ENCODE results near the gene CD46.

The CD46 gene

DNA sequence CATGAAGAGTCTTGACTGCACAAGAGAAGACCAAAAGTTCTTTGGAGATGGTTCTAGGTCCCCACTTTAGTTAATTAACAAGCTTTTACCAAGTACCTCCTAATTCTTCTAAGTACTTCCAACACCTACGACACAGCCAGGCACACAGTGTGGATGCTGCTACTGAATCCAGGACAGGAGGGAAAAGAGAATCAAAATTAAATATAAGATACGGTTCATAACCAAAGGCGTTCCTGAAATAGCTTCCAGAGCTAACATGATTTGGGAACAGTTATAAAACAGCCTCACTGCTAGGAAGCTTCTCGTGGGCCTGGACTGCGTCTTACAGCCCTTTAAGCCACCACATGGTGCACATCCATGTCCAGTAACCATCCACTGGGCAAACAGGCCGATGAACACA lies 84.1 kb downstream of the CD46 start:
- Histone ChIP-seq H3K23ac (ENCODE audit: low read depth, low read length, poor library complexity) (no peak overlapping the region), H3K9me3 (replicated peaks in 1 of 2; ENCODE audit: control insufficient read depth in 2 of 2, insufficient read depth in 1 of 2, low read depth in 1 of 2, low read length in 2 of 2) (peaks cover 0 to 3% of the 10 kb centered on the region in 2 donors), H3K9ac (ENCODE audit: low read depth, low read length, poor library complexity) (no peak overlapping the region), H3K4me3 (ENCODE audit: low read length in 2 of 2) (no peak overlapping the region), H3K4ac (ENCODE audit: low read length) (no peak overlapping the region), H3K27ac (replicated peaks; ENCODE audit: low read length) (no peak overlapping the region), H3K4me1 (ENCODE audit: control insufficient read depth in 2 of 2, insufficient read depth in 1 of 2, low read depth in 1 of 2, low read length in 2 of 2) (no peaks in the 10 kb centered on the region), H4K8ac (ENCODE audit: low read depth, low read length) (no peak overlapping the region), H3K18ac (ENCODE audit: low read length) (no peak overlapping the region), H3K4me2 (ENCODE audit: insufficient read depth, low read length, poor library complexity, severe bottlenecking) (no peak overlapping the region), H2BK5ac (ENCODE audit: low read length) (no peak overlapping the region), H2BK12ac (ENCODE audit: low read length) (no peak overlapping the region), H3K14ac (ENCODE audit: low read length) (no peak overlapping the region), H3K27me3 (ENCODE audit: control insufficient read depth in 3 of 3, insufficient read depth in 3 of 3, low read depth in 1 of 3, low read length in 3 of 3) (no peaks in the 10 kb centered on the region), H4K91ac (ENCODE audit: low read depth, low read length, poor library complexity) (no peak overlapping the region), H3K79me1 (ENCODE audit: low read depth, low read length) (peaks cover under 1% of the 10 kb centered on the region), H2AFZ (ENCODE audit: low read length) (no peak overlapping the region), H3K36me3 (replicated peaks in 1 of 2; ENCODE audit: control insufficient read depth in 2 of 2, insufficient read depth in 2 of 2, low read length in 2 of 2) (peaks cover 0 to 61% of the 10 kb centered on the region in 2 donors), H2BK15ac (ENCODE audit: low read length) (no peak overlapping the region), H2BK120ac (ENCODE audit: low read depth, low read length) (no peak overlapping the region), H2AK5ac (ENCODE audit: low read depth, low read length) (no peak overlapping the region)
- no peak for DNase-seq (ENCODE audit: low spot score)
- WGBS, 2 donors (ENCODE audit: extremely low coverage in 2 of 2, insufficient read length in 2 of 2, insufficient replicate concordance in 1 of 2): no CpG with 5 or more reads among the region's 6 CpGs

DNA sequence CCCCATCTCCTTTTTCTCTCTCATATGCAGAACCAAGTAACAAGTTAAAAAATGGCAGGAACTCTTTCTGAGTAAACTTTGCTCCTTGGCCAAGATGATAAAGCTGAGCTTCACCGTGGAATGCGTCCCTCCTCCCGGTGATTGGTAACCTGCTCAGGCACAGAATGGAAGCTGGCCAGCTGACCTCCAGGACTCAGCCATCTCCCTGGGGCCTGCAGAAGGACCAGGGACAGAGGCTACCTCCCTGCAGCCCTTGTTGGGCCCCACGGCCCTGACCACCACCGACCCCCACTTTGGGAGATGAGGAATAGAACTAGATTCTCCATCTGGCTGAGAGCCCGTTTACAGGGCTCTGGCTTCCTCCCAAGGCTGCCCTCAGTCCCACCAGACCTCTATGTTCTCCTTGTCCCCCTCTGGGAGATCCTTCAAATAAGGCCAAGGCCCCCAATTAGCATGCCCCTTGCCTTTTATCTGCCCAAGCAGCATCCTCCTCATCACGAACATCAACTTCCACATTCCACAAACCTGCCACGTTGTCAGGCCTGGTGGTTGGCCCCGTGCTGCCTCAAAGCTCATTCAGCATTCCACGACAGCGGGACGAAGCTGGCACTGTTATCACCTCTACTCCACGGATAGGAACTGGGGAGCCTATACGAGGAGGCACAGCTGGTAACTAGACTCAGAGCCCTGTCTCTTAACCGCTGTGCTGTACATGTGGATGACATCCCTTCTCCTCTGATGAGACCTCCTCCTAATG lies 84.9 kb downstream of the CD46 start:
- Histone ChIP-seq H3K79me1 (ENCODE audit: low read depth, low read length) (no peaks in the 10 kb centered on the region), H2AK5ac (ENCODE audit: low read depth, low read length) (no peak overlapping the region), H2AFZ (ENCODE audit: low read length) (no peak overlapping the region), H3K36me3 (replicated peaks in 1 of 2; ENCODE audit: control insufficient read depth in 2 of 2, insufficient read depth in 2 of 2, low read length in 2 of 2) (peaks cover 0 to 67% of the 10 kb centered on the region in 2 donors), H4K8ac (ENCODE audit: low read depth, low read length) (no peak overlapping the region), H2BK15ac (ENCODE audit: low read length) (no peak overlapping the region), H3K4me2 (ENCODE audit: insufficient read depth, low read length, poor library complexity, severe bottlenecking) (no peak overlapping the region), H3K27ac (replicated peaks; ENCODE audit: low read length) (no peak overlapping the region), H4K91ac (ENCODE audit: low read depth, low read length, poor library complexity) (no peak overlapping the region), H3K4me1 (ENCODE audit: control insufficient read depth in 2 of 2, insufficient read depth in 1 of 2, low read depth in 1 of 2, low read length in 2 of 2) (peaks cover 0 to 2% of the 10 kb centered on the region in 2 donors), H3K27me3 (ENCODE audit: control insufficient read depth in 3 of 3, insufficient read depth in 3 of 3, low read depth in 1 of 3, low read length in 3 of 3) (no peaks in the 10 kb centered on the region), H3K14ac (ENCODE audit: low read length) (no peak overlapping the region), H3K4ac (ENCODE audit: low read length) (no peak overlapping the region), H3K4me3 (ENCODE audit: low read length in 2 of 2) (no peak overlapping the region), H2BK12ac (ENCODE audit: low read length) (no peak overlapping the region), H3K18ac (ENCODE audit: low read length) (no peak overlapping the region), H3K9ac (ENCODE audit: low read depth, low read length, poor library complexity) (no peak overlapping the region), H3K9me3 (replicated peaks in 1 of 2; ENCODE audit: control insufficient read depth in 2 of 2, insufficient read depth in 1 of 2, low read depth in 1 of 2, low read length in 2 of 2) (peaks cover 0 to 7% of the 10 kb centered on the region in 2 donors), H3K23ac (ENCODE audit: low read depth, low read length, poor library complexity) (no peak overlapping the region), H2BK120ac (ENCODE audit: low read depth, low read length) (no peak overlapping the region), H2BK5ac (ENCODE audit: low read length) (no peak overlapping the region)
- DNase-seq (ENCODE audit: low spot score): no peak
- WGBS, 2 donors (ENCODE audit: extremely low coverage in 2 of 2, insufficient read length in 2 of 2, insufficient replicate concordance in 1 of 2): no CpG with 5 or more reads among the region's 15 CpGs

DNA sequence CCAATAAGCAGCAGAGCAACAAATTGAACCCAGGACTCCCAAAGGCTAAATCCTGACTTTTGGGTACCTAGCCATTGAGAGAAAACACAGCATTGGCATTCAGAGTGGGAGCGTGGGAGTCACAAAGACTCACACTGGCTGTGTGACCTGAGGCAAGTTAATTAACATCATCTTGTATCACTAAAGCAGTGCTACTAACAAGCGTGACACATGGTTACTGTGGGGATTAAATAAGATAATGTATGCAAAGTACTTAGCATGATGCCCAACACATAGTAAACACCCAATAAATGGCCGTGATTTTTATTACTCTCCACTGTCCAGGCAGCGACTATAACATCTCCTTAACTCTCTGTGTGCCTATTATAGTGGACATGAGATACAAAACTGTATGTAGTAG lies 85.8 kb downstream of the CD46 start:
- H3K27ac ChIP-seq (replicated peaks; ENCODE audit: low read length): no peak overlapping the region
- no peak overlapping the region for H2BK5ac ChIP-seq (ENCODE audit: low read length)
- no peak overlapping the region for H4K91ac ChIP-seq (ENCODE audit: low read depth, low read length, poor library complexity)
- H2BK15ac ChIP-seq (ENCODE audit: low read length): no peak overlapping the region
- no peak overlapping the region for H3K4me2 ChIP-seq (ENCODE audit: insufficient read depth, low read length, poor library complexity, severe bottlenecking)
- H2AFZ ChIP-seq (ENCODE audit: low read length): no peak overlapping the region
- H3K27me3 ChIP-seq (ENCODE audit: control insufficient read depth in 3 of 3, insufficient read depth in 3 of 3, low read depth in 1 of 3, low read length in 3 of 3): no peaks in the 10 kb centered on the region
- no peak overlapping the region for H3K4me3 ChIP-seq (ENCODE audit: low read length in 2 of 2)
- no peak overlapping the region for H3K18ac ChIP-seq (ENCODE audit: low read length)
- no peak overlapping the region for H2BK120ac ChIP-seq (ENCODE audit: low read depth, low read length)
- H3K79me1 ChIP-seq (ENCODE audit: low read depth, low read length): no peaks in the 10 kb centered on the region
- H3K4me1 ChIP-seq (ENCODE audit: control insufficient read depth in 2 of 2, insufficient read depth in 1 of 2, low read depth in 1 of 2, low read length in 2 of 2): peaks cover 3 to 4% of the 10 kb centered on the region in 2 donors
- H3K23ac ChIP-seq (ENCODE audit: low read depth, low read length, poor library complexity): no peak overlapping the region
- H3K4ac ChIP-seq (ENCODE audit: low read length): no peak overlapping the region
- H3K14ac ChIP-seq (ENCODE audit: low read length): no peak overlapping the region
- no peak overlapping the region for H2BK12ac ChIP-seq (ENCODE audit: low read length)
- H3K9me3 ChIP-seq (replicated peaks in 1 of 2; ENCODE audit: control insufficient read depth in 2 of 2, insufficient read depth in 1 of 2, low read depth in 1 of 2, low read length in 2 of 2): peaks cover 0 to 7% of the 10 kb centered on the region in 2 donors
- no peak for DNase-seq (ENCODE audit: low spot score)
- no peak overlapping the region for H4K8ac ChIP-seq (ENCODE audit: low read depth, low read length)
- WGBS, 2 donors (ENCODE audit: extremely low coverage in 2 of 2, insufficient read length in 2 of 2, insufficient replicate concordance in 1 of 2): no CpG with 5 or more reads among the region's 4 CpGs
- peaks cover 0 to 76% of the 10 kb centered on the region in 2 donors for H3K36me3 ChIP-seq (replicated peaks in 1 of 2; ENCODE audit: control insufficient read depth in 2 of 2, insufficient read depth in 2 of 2, low read length in 2 of 2)
- no peak overlapping the region for H2AK5ac ChIP-seq (ENCODE audit: low read depth, low read length)
- no peak overlapping the region for H3K9ac ChIP-seq (ENCODE audit: low read depth, low read length, poor library complexity)

DNA sequence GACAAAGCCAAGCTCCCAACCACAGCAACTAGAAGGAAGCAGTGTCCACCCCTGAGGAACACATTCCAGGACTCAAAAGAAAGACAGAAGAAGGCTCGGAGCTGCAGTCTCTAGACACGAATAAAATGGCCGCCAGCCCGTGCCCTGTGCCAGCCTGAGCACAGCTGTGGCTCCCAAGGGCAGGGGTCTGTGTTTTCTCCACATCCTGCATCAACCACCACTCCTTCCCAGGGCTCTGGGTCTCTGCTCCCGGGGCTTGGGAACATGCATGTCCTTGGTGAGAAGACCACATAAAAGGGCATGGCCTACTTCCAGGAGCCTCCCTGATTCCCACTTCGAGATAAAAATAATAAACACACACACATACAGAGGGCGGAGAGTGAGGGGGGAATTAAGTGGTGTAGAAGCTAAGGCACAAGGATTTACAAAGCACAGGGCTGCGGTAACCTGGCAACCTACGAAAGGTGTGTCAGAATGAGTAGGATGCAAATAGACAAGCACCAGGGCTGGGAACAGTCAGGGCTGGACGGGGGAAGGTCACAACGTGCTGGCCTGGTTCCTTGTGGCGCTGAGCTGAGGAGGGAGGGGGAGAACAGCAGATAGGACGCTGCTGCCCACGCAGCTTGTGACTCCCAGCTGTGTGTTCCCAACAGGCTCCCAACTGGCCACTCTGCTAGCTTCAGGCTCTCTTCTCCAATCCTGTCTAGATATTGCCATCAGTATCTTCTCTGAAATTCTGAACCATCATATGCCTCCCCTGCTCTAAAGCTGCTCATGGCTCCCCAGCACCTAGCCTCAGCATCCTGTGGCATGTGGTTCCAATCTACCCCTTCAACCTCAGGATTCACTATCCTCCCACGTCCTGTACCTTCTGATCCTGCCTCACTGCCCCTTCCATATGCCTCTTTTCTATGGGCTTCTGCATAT lies 86.6 kb downstream of the CD46 start:
- Histone ChIP-seq H2BK5ac (ENCODE audit: low read length) (no peak overlapping the region), H3K27me3 (ENCODE audit: control insufficient read depth in 3 of 3, insufficient read depth in 3 of 3, low read depth in 1 of 3, low read length in 3 of 3) (no peaks in the 10 kb centered on the region), H2AFZ (ENCODE audit: low read length) (no peak overlapping the region), H3K27ac (replicated peaks; ENCODE audit: low read length) (no peak overlapping the region), H3K4me2 (ENCODE audit: insufficient read depth, low read length, poor library complexity, severe bottlenecking) (no peak overlapping the region), H3K14ac (ENCODE audit: low read length) (no peak overlapping the region), H2BK12ac (ENCODE audit: low read length) (no peak overlapping the region), H2BK15ac (ENCODE audit: low read length) (no peak overlapping the region), H3K23ac (ENCODE audit: low read depth, low read length, poor library complexity) (peak overlapping the region; percentile 3), H2AK5ac (ENCODE audit: low read depth, low read length) (no peak overlapping the region), H3K4ac (ENCODE audit: low read length) (no peak overlapping the region), H3K18ac (ENCODE audit: low read length) (no peak overlapping the region), H4K8ac (ENCODE audit: low read depth, low read length) (peak overlapping the region; percentile 87), H3K4me3 (ENCODE audit: low read length in 2 of 2) (no peak overlapping the region), H4K91ac (ENCODE audit: low read depth, low read length, poor library complexity) (no peak overlapping the region), H3K79me1 (ENCODE audit: low read depth, low read length) (no peaks in the 10 kb centered on the region), H3K9me3 (replicated peaks in 1 of 2; ENCODE audit: control insufficient read depth in 2 of 2, insufficient read depth in 1 of 2, low read depth in 1 of 2, low read length in 2 of 2) (peaks cover 0 to 7% of the 10 kb centered on the region in 2 donors), H3K4me1 (ENCODE audit: control insufficient read depth in 2 of 2, insufficient read depth in 1 of 2, low read depth in 1 of 2, low read length in 2 of 2) (peaks cover 3 to 4% of the 10 kb centered on the region in 2 donors), H3K9ac (ENCODE audit: low read depth, low read length, poor library complexity) (no peak overlapping the region), H3K36me3 (replicated peaks in 1 of 2; ENCODE audit: control insufficient read depth in 2 of 2, insufficient read depth in 2 of 2, low read length in 2 of 2) (peaks cover 0 to 83% of the 10 kb centered on the region in 2 donors), H2BK120ac (ENCODE audit: low read depth, low read length) (no peak overlapping the region)
- no peak for DNase-seq (ENCODE audit: low spot score)
- WGBS, 2 donors (ENCODE audit: extremely low coverage in 2 of 2, insufficient read length in 2 of 2, insufficient replicate concordance in 1 of 2): no CpG with 5 or more reads among the region's 15 CpGs
